DND-41 (cell line): ENCODE data around the gene CLSTN2.

Experiments used
- ATAC-seq: fragments of 200-7000 bp; cut with Tn5 transposase; 3 replicates; pipeline ENCODE4 v1.9.1; 2021; ENCODE audit warnings: low read depth; ENCODE audit not compliant: insufficient read depth
- DNase-seq: peaks from one replicate; pipeline ENCODE4 v3.0.0-alpha.2; 2020
- H2AFZ ChIP-seq: 2 replicates; pipeline ENCODE4 v1.6.0; 2012; ENCODE audit warnings: low read depth, low read length
- H3K27ac ChIP-seq: 2 replicates; pipeline ENCODE4 v1.5.1; 2012; ENCODE audit warnings: low read length, inconsistent platforms
- H3K27me3 ChIP-seq: fragments of 200-600 bp; sonication (generic); 2 replicates; pipeline ENCODE4 v1.6.0; 2012; ENCODE audit warnings: low read length, mild to moderate bottlenecking, inconsistent platforms; ENCODE audit not compliant: insufficient read depth, poor library complexity
- H3K36me3 ChIP-seq: 2 replicates; pipeline ENCODE4 v1.5.1; 2012; ENCODE audit warnings: low read length, inconsistent platforms; ENCODE audit not compliant: insufficient read depth
- H3K4me1 ChIP-seq: 2 replicates; pipeline ENCODE4 v1.5.1; 2012; ENCODE audit warnings: mild to moderate bottlenecking, low read length; ENCODE audit not compliant: insufficient read depth
- H3K4me2 ChIP-seq: 2 replicates; pipeline ENCODE4 v1.6.0; 2012; ENCODE audit warnings: mild to moderate bottlenecking, moderate library complexity, low read length, inconsistent platforms; ENCODE audit not compliant: insufficient read depth
- H3K4me3 ChIP-seq, 2 experiments: fragments of 200-600 bp in 1 of 2; shearing (Covaris generic) in 1 of 2; 2 replicates each; pipeline ENCODE4 v1.5.1; 2012 to 2016; ENCODE audit warnings: inconsistent platforms in 2 of 2, low read length in 2 of 2, mild to moderate bottlenecking in 2 of 2, low read depth in 1 of 2, moderate library complexity in 1 of 2
- H3K79me2 ChIP-seq: 2 replicates; pipeline ENCODE4 v1.6.0; 2012; ENCODE audit warnings: low read length, inconsistent platforms; ENCODE audit not compliant: insufficient read depth
- H3K9ac ChIP-seq: 2 replicates; pipeline ENCODE4 v1.6.0; 2012; ENCODE audit warnings: low read depth, mild to moderate bottlenecking, inconsistent platforms, low read length, moderate library complexity
- H3K9me3 ChIP-seq: 2 replicates; pipeline ENCODE4 v1.5.1; 2012; ENCODE audit warnings: low read length, moderate library complexity, mild to moderate bottlenecking, inconsistent platforms; ENCODE audit not compliant: insufficient read depth, severe bottlenecking
- H4K20me1 ChIP-seq: 2 replicates; pipeline ENCODE4 v1.6.0; 2012; ENCODE audit warnings: low read length; ENCODE audit not compliant: insufficient read depth
- EZH2 ChIP-seq: IDR thresholded peaks from 3 replicates; pipeline ENCODE4 v1.6.1; 2012; ENCODE audit warnings: borderline replicate concordance, low read depth, mild to moderate bottlenecking, moderate library complexity, low read length, inconsistent platforms; ENCODE audit not compliant: severe bottlenecking
- TF ChIP-seq, protein P1 (sequence below): IDR thresholded peaks from 2 replicates; pipeline ENCODE4 v1.5.1; 2012; ENCODE audit warnings: borderline replicate concordance, low read length, moderate library complexity, mild to moderate bottlenecking; ENCODE audit not compliant: poor library complexity, severe bottlenecking; ENCODE audit errors: extremely low read depth

The CLSTN2 gene

GRCh38 chr3:140588558-140588957, 653.6 kb downstream of the CLSTN2 start:
- no peaks in the 10 kb centered on the region for H3K36me3 ChIP-seq
- peaks cover 22% of the 10 kb centered on the region for H3K27me3 ChIP-seq
- H3K4me3 ChIP-seq: no peak overlapping the region
- no peak overlapping the region for H3K27ac ChIP-seq
- no peak for ATAC-seq
- no peak for DNase-seq
- no peaks in the 10 kb centered on the region for H4K20me1 ChIP-seq
- TF ChIP-seq, protein P1, sequence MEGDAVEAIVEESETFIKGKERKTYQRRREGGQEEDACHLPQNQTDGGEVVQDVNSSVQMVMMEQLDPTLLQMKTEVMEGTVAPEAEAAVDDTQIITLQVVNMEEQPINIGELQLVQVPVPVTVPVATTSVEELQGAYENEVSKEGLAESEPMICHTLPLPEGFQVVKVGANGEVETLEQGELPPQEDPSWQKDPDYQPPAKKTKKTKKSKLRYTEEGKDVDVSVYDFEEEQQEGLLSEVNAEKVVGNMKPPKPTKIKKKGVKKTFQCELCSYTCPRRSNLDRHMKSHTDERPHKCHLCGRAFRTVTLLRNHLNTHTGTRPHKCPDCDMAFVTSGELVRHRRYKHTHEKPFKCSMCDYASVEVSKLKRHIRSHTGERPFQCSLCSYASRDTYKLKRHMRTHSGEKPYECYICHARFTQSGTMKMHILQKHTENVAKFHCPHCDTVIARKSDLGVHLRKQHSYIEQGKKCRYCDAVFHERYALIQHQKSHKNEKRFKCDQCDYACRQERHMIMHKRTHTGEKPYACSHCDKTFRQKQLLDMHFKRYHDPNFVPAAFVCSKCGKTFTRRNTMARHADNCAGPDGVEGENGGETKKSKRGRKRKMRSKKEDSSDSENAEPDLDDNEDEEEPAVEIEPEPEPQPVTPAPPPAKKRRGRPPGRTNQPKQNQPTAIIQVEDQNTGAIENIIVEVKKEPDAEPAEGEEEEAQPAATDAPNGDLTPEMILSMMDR: no peak
- no peak for TF ChIP-seq EZH2
- no peaks in the 10 kb centered on the region for H3K4me1 ChIP-seq
- no peaks in the 10 kb centered on the region for H3K9me3 ChIP-seq
- H3K79me2 ChIP-seq: no peaks in the 10 kb centered on the region
- H3K9ac ChIP-seq: no peak overlapping the region
- no peak overlapping the region for H3K4me2 ChIP-seq
- no peak overlapping the region for H2AFZ ChIP-seq

GRCh38 chr3:140593766-140594165, 658.8 kb downstream of the CLSTN2 start:
- Histone ChIP-seq H3K27ac (no peak overlapping the region), H3K4me2 (no peak overlapping the region), H3K79me2 (no peaks in the 10 kb centered on the region), H3K4me1 (no peaks in the 10 kb centered on the region), H3K4me3 (no peak overlapping the region), H3K36me3 (no peaks in the 10 kb centered on the region), H2AFZ (no peak overlapping the region), H3K9me3 (no peaks in the 10 kb centered on the region), H3K27me3 (peaks cover 13% of the 10 kb centered on the region), H3K9ac (no peak overlapping the region), H4K20me1 (no peaks in the 10 kb centered on the region)
- DNase-seq (no peak), ATAC-seq (no peak)
- TF ChIP-seq, protein P1: no peak
- no peak for TF ChIP-seq EZH2

DNA sequence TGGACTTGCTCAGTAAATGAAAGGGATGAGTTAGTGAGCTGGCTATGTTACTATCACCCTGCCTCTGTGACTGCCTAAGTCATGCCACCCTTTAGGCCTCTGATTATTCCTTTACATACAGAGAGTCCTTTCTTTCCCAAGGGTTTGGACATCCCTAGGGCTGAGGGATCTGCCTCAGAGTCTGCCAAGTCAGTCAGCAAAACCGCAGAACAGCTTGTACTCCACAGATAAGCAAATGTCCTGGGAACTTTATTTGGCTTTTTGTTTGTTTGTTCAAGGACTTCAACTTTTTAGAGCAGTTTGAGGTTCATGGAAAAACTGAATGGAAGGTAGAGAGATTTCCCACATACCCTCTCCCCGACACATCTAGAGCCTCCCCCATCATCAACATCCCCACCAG, 660.3 kb downstream of the CLSTN2 start:
- Histone ChIP-seq H3K4me2 (no peak overlapping the region), H2AFZ (no peak overlapping the region), H3K9me3 (no peaks in the 10 kb centered on the region), H3K36me3 (no peaks in the 10 kb centered on the region), H3K4me3 (no peak overlapping the region), H3K9ac (no peak overlapping the region), H3K79me2 (no peaks in the 10 kb centered on the region), H4K20me1 (no peaks in the 10 kb centered on the region), H3K27me3 (peaks cover 12% of the 10 kb centered on the region), H3K4me1 (no peaks in the 10 kb centered on the region), H3K27ac (no peak overlapping the region)
- ATAC-seq (no peak), DNase-seq (no peak)
- TF ChIP-seq EZH2: no peak
- TF ChIP-seq, protein P1: no peak

DNA sequence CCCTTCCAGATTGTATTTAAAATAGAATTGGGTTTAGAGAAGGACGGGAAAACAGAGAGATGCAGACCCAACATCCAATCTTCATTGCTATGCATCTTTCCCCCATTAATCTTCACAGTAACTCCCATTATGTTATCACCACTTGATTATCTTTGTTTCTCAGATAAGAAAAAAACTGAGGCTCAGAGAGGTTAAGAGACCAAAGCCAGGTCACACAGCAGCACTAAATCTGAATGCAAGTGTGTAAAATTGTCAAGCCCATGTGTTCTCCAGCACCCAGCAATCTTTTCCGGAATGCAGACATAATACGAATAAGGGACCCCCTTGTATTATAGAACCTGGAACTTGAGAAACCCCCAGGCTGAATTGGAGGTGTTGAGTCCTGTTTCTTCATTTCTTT, 662.4 kb downstream of the CLSTN2 start:
- Histone ChIP-seq H3K27me3 (peaks cover 12% of the 10 kb centered on the region), H3K36me3 (no peaks in the 10 kb centered on the region), H3K9me3 (no peaks in the 10 kb centered on the region), H3K4me3 (no peak overlapping the region), H3K4me2 (no peak overlapping the region), H3K79me2 (no peaks in the 10 kb centered on the region), H4K20me1 (no peaks in the 10 kb centered on the region), H3K27ac (no peak overlapping the region), H2AFZ (no peak overlapping the region), H3K9ac (no peak overlapping the region), H3K4me1 (no peaks in the 10 kb centered on the region)
- no peak for ATAC-seq
- no peak for DNase-seq
- TF ChIP-seq, protein P1: no peak
- no peak for TF ChIP-seq EZH2
